ENCODE measurements around the gene FAXC.
"Not testable (repeated sequence)": the region's sequence is repeated elsewhere in the genome, so short reads cannot be mapped to it uniquely, and the experiment has no call there.

The FAXC gene

DNA sequence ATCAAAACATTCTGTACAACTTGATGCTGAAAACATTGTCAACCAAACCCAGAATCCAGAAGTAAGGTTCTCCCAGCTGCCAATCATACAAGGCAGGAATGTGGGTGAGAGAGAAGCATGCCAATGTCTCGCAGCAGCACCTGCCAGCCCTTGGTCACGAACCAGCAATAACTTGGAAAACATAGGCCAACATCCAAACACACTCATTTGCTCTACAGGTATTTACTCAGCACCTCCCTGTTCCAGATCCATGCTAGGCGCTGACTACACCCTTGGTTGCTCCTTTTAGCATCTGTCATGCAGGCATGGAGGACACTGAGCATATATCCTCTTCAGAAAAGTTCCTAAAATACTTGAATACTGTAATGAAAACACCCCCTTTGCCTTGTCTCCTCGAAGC lies 63.6 kb downstream of the FAXC start:
- DNase-seq, result no peak
- TF ChIP-seq, protein P1, sequence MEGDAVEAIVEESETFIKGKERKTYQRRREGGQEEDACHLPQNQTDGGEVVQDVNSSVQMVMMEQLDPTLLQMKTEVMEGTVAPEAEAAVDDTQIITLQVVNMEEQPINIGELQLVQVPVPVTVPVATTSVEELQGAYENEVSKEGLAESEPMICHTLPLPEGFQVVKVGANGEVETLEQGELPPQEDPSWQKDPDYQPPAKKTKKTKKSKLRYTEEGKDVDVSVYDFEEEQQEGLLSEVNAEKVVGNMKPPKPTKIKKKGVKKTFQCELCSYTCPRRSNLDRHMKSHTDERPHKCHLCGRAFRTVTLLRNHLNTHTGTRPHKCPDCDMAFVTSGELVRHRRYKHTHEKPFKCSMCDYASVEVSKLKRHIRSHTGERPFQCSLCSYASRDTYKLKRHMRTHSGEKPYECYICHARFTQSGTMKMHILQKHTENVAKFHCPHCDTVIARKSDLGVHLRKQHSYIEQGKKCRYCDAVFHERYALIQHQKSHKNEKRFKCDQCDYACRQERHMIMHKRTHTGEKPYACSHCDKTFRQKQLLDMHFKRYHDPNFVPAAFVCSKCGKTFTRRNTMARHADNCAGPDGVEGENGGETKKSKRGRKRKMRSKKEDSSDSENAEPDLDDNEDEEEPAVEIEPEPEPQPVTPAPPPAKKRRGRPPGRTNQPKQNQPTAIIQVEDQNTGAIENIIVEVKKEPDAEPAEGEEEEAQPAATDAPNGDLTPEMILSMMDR (IDR thresholded peaks at IDR 0.05; ENCODE audit: low read depth, low read length), result no peak
- Histone ChIP-seq H3K27ac (no peak overlapping the region), H3K27me3 (ENCODE audit: insufficient read depth, low read depth, severe bottlenecking) (no peaks in the 10 kb centered on the region), H3K4me3 (ENCODE audit: low read depth, low read length) (no peak overlapping the region), H3K9me3 (ENCODE audit: severe bottlenecking) (no peaks in the 10 kb centered on the region), H3K36me3 (peaks cover 9% of the 10 kb centered on the region)

DNA sequence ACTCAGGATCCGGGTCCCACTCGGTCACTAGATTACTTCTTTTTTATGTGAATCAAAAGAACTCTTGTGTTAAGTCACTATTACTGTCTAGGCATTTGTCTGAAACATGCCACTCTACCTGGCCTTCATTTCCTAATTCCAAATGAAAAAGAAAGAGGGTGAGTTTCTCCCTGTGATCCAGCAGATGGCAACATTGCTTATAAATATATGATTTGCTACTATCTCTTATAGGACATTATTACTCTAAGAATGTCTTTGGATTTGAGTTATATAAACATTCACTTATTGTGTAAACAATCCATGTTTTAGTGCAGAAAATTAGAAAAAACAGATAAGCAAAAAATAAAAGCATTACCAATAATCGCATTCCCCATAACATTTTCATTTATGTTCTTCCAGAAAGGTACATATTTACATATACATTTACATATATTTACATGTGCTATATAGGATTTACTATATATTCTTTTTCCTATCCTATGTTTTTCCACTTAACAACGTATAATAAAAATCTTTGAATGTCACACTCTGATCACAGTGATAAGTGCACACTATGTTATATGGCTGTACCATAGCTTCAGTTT lies 66.9 kb downstream of the FAXC start:
- H3K27me3 ChIP-seq (ENCODE audit: insufficient read depth, low read depth, severe bottlenecking), result no peaks in the 10 kb centered on the region
- no peaks in the 10 kb centered on the region for H3K9me3 ChIP-seq (ENCODE audit: severe bottlenecking)
- H3K4me3 ChIP-seq (ENCODE audit: low read depth, low read length), result no peak overlapping the region
- H3K27ac ChIP-seq, result no peak overlapping the region
- TF ChIP-seq, protein P1 (IDR thresholded peaks at IDR 0.05; ENCODE audit: low read depth, low read length), result no peak
- peaks cover 10% of the 10 kb centered on the region for H3K36me3 ChIP-seq
- no peak for DNase-seq

DNA sequence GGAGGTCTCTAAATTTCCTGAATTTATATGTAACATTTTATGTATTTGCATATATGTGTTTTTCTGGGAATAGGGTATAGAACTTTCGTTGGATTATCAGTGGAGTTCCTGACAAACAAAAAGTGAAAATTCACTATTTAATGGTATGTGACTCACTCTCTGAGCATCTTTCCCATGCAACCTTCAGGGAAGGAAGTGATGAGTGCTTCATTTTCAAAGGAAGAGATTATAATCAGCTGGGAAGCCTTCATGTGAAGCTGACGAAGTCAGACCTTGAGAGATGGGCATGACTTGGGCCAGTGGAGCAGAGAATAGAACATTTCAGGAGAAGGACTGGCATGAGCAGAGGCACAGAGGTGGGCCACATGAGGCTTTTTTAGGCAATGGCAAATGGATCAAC lies 72.7 kb downstream of the FAXC start:
- Histone ChIP-seq H3K9me3 (ENCODE audit: severe bottlenecking) (no peaks in the 10 kb centered on the region), H3K27ac (no peak overlapping the region), H3K36me3 (peaks cover 10% of the 10 kb centered on the region), H3K27me3 (ENCODE audit: insufficient read depth, low read depth, severe bottlenecking) (no peaks in the 10 kb centered on the region), H3K4me3 (ENCODE audit: low read depth, low read length) (no peak overlapping the region)
- TF ChIP-seq, protein P1 (IDR thresholded peaks at IDR 0.05; ENCODE audit: low read depth, low read length), result no peak
- no peak for DNase-seq

DNA sequence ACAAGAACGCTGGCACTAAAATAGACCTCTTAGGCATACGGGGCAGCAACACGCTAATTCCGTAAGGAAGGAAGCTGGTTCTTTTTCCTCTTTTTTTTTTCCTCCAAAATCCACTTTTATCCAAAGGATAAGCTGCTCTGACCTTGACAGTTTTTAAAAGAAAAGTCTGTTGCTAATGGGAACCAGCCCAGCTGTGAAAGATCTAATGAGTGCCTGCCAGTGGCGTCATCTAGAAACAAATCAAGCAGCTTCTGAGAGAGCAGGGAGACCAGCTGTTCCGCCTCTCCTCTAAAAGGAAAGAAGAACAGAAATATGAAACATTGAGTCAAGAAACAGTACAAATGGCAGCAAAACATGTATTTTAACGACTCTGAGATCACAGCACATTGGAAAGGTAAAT lies 78.6 kb downstream of the FAXC start:
- Histone ChIP-seq H3K36me3 (no peaks in the 10 kb centered on the region), H3K9me3 (ENCODE audit: severe bottlenecking) (no peaks in the 10 kb centered on the region), H3K27ac (no peak overlapping the region), H3K27me3 (ENCODE audit: insufficient read depth, low read depth, severe bottlenecking) (no peaks in the 10 kb centered on the region), H3K4me3 (ENCODE audit: low read depth, low read length) (no peak overlapping the region)
- no peak for DNase-seq
- TF ChIP-seq, protein P1 (IDR thresholded peaks at IDR 0.05; ENCODE audit: low read depth, low read length), result no peak

DNA sequence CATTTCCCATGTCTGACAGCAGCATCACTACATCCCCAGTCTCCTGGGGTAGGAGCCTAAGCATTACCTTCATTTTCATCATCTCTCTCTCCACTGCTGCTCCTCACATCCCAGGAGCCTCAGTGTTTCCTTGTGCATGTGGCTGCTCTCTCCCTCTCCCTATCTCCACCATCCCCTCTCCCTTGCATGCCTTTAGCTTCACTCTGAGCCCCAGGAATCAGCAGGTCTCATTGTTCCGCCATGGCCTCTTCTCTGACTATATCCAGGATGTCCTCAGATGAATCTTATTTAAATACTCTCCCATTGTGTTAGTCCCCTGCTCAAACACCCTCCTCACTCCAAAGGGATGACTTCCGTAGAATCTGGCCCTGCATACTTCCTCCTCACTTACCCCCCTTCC lies 79.4 kb downstream of the FAXC start:
- Histone ChIP-seq H3K4me3 (ENCODE audit: low read depth, low read length) (no peak overlapping the region), H3K36me3 (no peaks in the 10 kb centered on the region), H3K27me3 (ENCODE audit: insufficient read depth, low read depth, severe bottlenecking) (no peaks in the 10 kb centered on the region), H3K27ac (no peak overlapping the region), H3K9me3 (ENCODE audit: severe bottlenecking) (no peaks in the 10 kb centered on the region)
- DNase-seq, result no peak
- TF ChIP-seq, protein P1 (IDR thresholded peaks at IDR 0.05; ENCODE audit: low read depth, low read length), result no peak

DNA sequence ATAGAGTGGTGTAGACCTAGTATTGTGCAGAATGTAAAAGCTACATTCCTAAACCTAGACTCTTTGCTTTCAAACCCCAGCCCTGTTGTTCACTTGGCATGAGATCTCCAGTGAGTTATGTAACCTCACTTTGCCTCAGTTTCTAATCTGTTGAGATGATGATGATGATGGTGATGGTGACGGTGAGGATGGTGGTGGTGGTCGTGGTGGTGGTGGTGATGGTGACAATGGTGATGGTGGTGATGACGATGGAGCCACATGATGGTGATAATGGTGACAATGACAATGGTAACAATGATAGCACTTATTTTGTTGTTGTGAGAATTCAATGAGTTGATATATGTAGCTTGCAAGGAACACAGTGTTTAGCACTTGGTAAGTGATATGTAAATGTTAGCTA lies 80.3 kb downstream of the FAXC start:
- Histone ChIP-seq H3K27ac (no peak overlapping the region), H3K9me3 (ENCODE audit: severe bottlenecking) (no peaks in the 10 kb centered on the region), H3K4me3 (ENCODE audit: low read depth, low read length) (no peak overlapping the region), H3K27me3 (ENCODE audit: insufficient read depth, low read depth, severe bottlenecking) (no peaks in the 10 kb centered on the region), H3K36me3 (no peaks in the 10 kb centered on the region)
- no peak for DNase-seq
- TF ChIP-seq, protein P1 (IDR thresholded peaks at IDR 0.05; ENCODE audit: low read depth, low read length), result no peak

DNA sequence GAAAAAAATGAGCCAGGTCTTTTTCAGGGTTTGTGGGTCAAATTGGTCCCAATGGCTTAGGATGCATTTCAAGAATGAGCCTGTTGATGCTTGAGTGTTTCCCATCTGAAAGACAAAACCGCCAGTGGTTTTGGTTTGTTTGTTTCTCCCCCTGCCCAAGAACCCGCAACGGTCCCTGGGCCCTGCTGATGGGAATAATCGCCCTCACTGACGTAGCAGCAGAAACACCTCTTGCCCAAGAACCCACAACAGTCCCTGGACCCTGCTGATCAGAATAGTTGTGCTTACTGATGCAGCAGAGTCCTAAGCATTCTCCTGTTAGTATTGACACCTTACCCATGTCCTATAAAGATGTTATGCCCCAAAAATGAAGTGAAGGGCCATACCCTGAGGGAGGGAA lies 82.5 kb downstream of the FAXC start:
- not testable (repeated sequence) for H3K27ac ChIP-seq; H3K4me3 ChIP-seq (ENCODE audit: low read depth, low read length); H3K9me3 ChIP-seq (ENCODE audit: severe bottlenecking); H3K27me3 ChIP-seq (ENCODE audit: insufficient read depth, low read depth, severe bottlenecking); DNase-seq; H3K36me3 ChIP-seq

DNA sequence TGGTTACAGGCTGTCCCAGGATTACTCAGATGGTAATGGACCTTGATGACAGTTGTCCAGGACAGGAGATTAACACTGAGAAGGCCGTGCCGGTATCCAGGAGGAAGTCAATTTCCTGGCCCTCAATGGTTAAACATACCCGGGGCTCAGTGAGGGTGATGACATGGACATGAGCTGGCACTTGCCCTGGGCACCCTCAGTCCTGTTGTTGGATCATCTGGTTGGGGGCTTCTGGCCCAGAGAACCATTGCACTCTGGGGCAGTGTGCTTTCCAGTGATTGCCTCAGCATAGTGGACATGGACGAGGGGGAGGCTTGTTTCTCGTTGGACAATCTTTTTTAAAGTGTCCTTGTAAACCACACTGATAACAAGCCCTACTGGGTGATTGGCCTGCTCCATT lies 84.0 kb downstream of the FAXC start:
- H3K27me3 ChIP-seq (ENCODE audit: insufficient read depth, low read depth, severe bottlenecking); H3K36me3 ChIP-seq; H3K27ac ChIP-seq; DNase-seq; H3K4me3 ChIP-seq (ENCODE audit: low read depth, low read length); H3K9me3 ChIP-seq (ENCODE audit: severe bottlenecking): not testable (repeated sequence)
